HL-60 (cell line): ENCODE data around the gene VTCN1.

ENCODE experiments used
- CTCF ChIP-seq: IDR thresholded peaks from one replicate; pipeline ENCODE4 v1.5.1; 2011; ENCODE audit warnings: low read length, control low read depth, inconsistent platforms; ENCODE audit not compliant: insufficient read depth
- GABPA ChIP-seq: IDR thresholded peaks from 2 replicates; pipeline ENCODE4 v1.6.1; 2012; ENCODE audit warnings: low read depth
- POLR2AphosphoS5 ChIP-seq: IDR thresholded peaks from 2 replicates; pipeline ENCODE4 v1.6.1; 2012; ENCODE audit warnings: low read depth
- REST ChIP-seq: IDR thresholded peaks from 2 replicates; pipeline ENCODE4 v1.6.1; 2012; ENCODE audit warnings: low read depth; ENCODE audit not compliant: insufficient replicate concordance
- SPI1 ChIP-seq: IDR thresholded peaks from 2 replicates; pipeline ENCODE4 v1.6.1; 2012; ENCODE audit warnings: low read depth, mild to moderate bottlenecking, borderline replicate concordance

- TF ChIP-seq REST: no peak
- no peak for TF ChIP-seq CTCF
- no peak for TF ChIP-seq POLR2AphosphoS5
- no peak for TF ChIP-seq GABPA
- no peak for TF ChIP-seq SPI1
Observed at GRCh38 chr1:117097443-117097842, 113.3 kb downstream of the VTCN1 start.
